B cell (primary cell): ENCODE data around the gene GATA5.

ENCODE experiments used
- EZH2 ChIP-seq: IDR thresholded peaks from 2 replicates; pipeline ENCODE4 v1.6.1; 2012; ENCODE audit warnings: borderline replicate concordance, low read depth, mild to moderate bottlenecking, moderate library complexity, low read length; ENCODE audit not compliant: insufficient read depth, poor library complexity, severe bottlenecking
- TF ChIP-seq, protein P1 (sequence below): fragments of 200-600 bp; IDR thresholded peaks from one replicate; pipeline ENCODE4 v1.8.0; 2022; ENCODE audit warnings: antibody characterized with exemption, mild to moderate bottlenecking

DNA sequence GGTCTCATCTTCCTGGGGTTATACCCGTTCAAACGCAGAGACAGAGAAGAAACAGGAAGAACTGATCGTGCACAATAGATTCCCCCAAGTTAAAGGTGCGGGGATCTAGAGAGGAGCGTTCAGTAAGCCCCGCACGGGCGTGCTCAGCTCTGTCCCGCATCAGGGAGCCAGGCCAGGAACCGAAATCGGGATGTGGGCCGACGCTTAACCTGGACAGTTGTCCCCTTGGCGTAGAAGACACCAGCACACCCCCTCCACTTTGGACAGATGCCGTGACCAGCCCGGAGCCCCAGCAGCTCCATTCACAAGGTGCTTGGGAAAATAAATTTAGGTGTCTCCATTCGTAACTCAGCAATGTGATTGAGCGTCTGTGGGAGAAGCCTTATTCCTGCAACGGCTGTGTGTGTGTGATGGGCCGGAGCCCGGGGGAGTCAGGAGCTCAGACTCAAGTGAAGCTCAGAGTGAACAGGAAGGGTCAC lies 24.0 kb upstream of the GATA5 start:
- TF ChIP-seq, protein P1, sequence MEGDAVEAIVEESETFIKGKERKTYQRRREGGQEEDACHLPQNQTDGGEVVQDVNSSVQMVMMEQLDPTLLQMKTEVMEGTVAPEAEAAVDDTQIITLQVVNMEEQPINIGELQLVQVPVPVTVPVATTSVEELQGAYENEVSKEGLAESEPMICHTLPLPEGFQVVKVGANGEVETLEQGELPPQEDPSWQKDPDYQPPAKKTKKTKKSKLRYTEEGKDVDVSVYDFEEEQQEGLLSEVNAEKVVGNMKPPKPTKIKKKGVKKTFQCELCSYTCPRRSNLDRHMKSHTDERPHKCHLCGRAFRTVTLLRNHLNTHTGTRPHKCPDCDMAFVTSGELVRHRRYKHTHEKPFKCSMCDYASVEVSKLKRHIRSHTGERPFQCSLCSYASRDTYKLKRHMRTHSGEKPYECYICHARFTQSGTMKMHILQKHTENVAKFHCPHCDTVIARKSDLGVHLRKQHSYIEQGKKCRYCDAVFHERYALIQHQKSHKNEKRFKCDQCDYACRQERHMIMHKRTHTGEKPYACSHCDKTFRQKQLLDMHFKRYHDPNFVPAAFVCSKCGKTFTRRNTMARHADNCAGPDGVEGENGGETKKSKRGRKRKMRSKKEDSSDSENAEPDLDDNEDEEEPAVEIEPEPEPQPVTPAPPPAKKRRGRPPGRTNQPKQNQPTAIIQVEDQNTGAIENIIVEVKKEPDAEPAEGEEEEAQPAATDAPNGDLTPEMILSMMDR, result no peak
- TF ChIP-seq EZH2, result no peak
